Body of pancreas (tissue), 4 donors: Measurements from ENCODE around the gene CDK1. TPM values are rescaled to one million over a fixed set of nuclear protein-coding genes. Genes with fewer than 3 reads are reported as not detected.
"Not testable (repeated sequence)": the region's sequence is repeated elsewhere in the genome, so short reads cannot be mapped to it uniquely, and the experiment has no call there.

Source experiments
- ATAC-seq: fragments of 150-250 bp; one replicate; pipeline ENCODE4 v1.9.1; 2016
- DNase-seq, 4 donors: peaks; one replicate each; pipeline ENCODE4 v3.0.0-alpha.2; 2019
- H3K27ac ChIP-seq, 4 donors: fragments of 200-600 bp; sonication (generic); 1 replicate in 3 of 4; 2 replicates in 1 of 4; pipeline versions ENCODE4 v1.5.1 to v1.6.1; 2016 to 2019; ENCODE audit warnings: mild to moderate bottlenecking in 1 of 4, mixed read lengths in 1 of 4, moderate library complexity in 1 of 4
- H3K27me3 ChIP-seq, 2 donors: fragments of 200-600 bp; sonication (generic); one replicate each; pipeline ENCODE4 v1.6.0; 2016; ENCODE audit warnings: mild to moderate bottlenecking in 1 of 2
- H3K36me3 ChIP-seq, 2 donors: fragments of 200-600 bp; sonication (generic); replicated peaks in 1 of 2; 2 replicates each; pipeline ENCODE4 v1.5.1; 2016; ENCODE audit warnings: low read depth in 2 of 2; ENCODE audit not compliant: insufficient read depth in 1 of 2
- H3K4me1 ChIP-seq: fragments of 200-600 bp; sonication (generic); one replicate; pipeline ENCODE4 v1.6.0; 2016
- H3K4me3 ChIP-seq, 2 donors: fragments of 200-600 bp; sonication (generic); 1 replicate in 1 of 2; 2 replicates in 1 of 2; pipeline ENCODE4 v1.5.1; 2016 to 2019
- H3K9me3 ChIP-seq, 3 donors: fragments of 200-600 bp; sonication (generic); 1 replicate in 2 of 3; 2 replicates in 1 of 3; pipeline ENCODE4 v1.5.1; 2016
- POLR2A ChIP-seq, 3 donors: fragments of 450-650 bp; IDR thresholded peaks; one replicate each; pipeline ENCODE4 v1.6.1; 2016; ENCODE audit warnings: antibody characterized with exemption in 3 of 3, mild to moderate bottlenecking in 2 of 3
- WGBS, 2 donors: methylation state at CpG; one replicate each; pipeline ENCODE4 v1.1.5; 2017; 5-methylcytosine and 5-hydroxymethylcytosine counted together
- intact Hi-C: fragments of 100-400 bp; cut with DNase I; formaldehyde crosslinking; loops from one replicate; pipeline ENCODE4 v1.15.1; 2023
- total RNA-seq, 2 donors: library from RNA; depleted of rRNA; stranded (reverse); fragments of >200 nt; gene quantifications; one replicate each; pipeline ENCODE4 v1.1.0, GENCODE V29; 2016
- TF ChIP-seq, protein P1 (sequence below), 7 experiments: fragments of 450-650 bp in 4 of 7; fragments of 200-600 bp in 3 of 7; sonication (generic) in 3 of 7; IDR thresholded peaks; one replicate each; pipeline ENCODE4 v1.5.1; 2016 to 2019; ENCODE audit warnings: antibody characterized with exemption in 7 of 7

CDK1 gene
- total RNA-seq, 2 donors from 2014 or later: 0.66 TPM; not detected in 1

DNA sequence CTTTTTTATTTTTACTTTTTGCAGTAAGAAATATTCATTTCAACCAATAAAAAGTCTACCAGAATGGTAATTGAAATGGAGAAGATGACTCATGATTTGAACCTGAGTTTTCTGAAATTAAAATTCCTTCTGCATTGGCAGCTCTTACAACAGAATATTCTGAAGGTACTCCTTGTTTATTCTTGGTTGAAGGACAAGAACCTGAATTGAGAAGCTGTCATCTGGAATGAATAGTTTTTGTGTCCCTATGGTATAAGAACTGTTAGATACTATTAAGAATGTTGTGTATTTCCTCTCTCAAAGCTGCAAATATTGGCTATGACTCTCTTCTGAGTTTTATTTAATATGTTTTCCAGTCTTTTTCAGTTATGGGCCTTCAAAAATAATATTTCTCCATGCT, 56.1 kb downstream of the CDK1 start:
- Histone ChIP-seq H3K4me3 (no peak overlapping the region), H3K27ac (no peak overlapping the region), H3K4me1 (no peaks in the 10 kb centered on the region), H3K36me3 (no peaks in the 10 kb centered on the region), H3K27me3 (no peaks in the 10 kb centered on the region), H3K9me3 (no peaks in the 10 kb centered on the region)
- TF ChIP-seq, protein P1, sequence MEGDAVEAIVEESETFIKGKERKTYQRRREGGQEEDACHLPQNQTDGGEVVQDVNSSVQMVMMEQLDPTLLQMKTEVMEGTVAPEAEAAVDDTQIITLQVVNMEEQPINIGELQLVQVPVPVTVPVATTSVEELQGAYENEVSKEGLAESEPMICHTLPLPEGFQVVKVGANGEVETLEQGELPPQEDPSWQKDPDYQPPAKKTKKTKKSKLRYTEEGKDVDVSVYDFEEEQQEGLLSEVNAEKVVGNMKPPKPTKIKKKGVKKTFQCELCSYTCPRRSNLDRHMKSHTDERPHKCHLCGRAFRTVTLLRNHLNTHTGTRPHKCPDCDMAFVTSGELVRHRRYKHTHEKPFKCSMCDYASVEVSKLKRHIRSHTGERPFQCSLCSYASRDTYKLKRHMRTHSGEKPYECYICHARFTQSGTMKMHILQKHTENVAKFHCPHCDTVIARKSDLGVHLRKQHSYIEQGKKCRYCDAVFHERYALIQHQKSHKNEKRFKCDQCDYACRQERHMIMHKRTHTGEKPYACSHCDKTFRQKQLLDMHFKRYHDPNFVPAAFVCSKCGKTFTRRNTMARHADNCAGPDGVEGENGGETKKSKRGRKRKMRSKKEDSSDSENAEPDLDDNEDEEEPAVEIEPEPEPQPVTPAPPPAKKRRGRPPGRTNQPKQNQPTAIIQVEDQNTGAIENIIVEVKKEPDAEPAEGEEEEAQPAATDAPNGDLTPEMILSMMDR (IDR thresholded peaks at IDR 0.05): no peak
- TF ChIP-seq POLR2A (IDR thresholded peaks at IDR 0.05): no peak
- intact Hi-C loops: loop anchor here (10.0 kb wide), 1 partner anchor 430 kb away; no protein-coding TSS in a partner anchor
- ATAC-seq: no peak
- DNase-seq: no peak

DNA sequence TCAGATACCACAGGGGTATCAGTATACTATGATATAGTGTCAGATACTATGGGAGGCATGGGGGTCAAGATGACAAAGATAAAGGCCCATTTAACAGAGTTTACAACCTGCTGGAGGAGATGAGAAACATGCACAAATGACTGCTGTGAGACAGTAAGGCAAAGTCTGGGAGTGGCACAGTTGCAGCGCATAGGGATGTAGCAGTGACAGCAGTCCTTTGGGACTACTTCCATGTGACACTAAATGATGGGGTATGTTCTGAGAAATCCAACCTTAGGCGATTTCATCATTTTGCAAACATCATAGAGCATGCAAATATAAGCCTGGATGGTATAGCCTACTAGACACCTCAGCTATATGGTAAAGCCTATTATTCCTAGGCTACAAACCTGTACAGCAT, 56.8 kb downstream of the CDK1 start:
- DNase-seq (no peak), ATAC-seq (no peak)
- no peaks in the 10 kb centered on the region for H3K27me3 ChIP-seq
- H3K4me3 ChIP-seq: no peak overlapping the region
- intact Hi-C loops: loop anchor here (10.0 kb wide), 1 partner anchor 430 kb away; no protein-coding TSS in a partner anchor
- no peaks in the 10 kb centered on the region for H3K36me3 ChIP-seq
- TF ChIP-seq, protein P1 (IDR thresholded peaks at IDR 0.05): no peak
- no peak for TF ChIP-seq POLR2A (IDR thresholded peaks at IDR 0.05)
- no peaks in the 10 kb centered on the region for H3K4me1 ChIP-seq
- 69% methylated on average over 2 of the region's 2 CpGs for WGBS, 2 donors
- H3K27ac ChIP-seq: no peak overlapping the region
- H3K9me3 ChIP-seq: no peaks in the 10 kb centered on the region

DNA sequence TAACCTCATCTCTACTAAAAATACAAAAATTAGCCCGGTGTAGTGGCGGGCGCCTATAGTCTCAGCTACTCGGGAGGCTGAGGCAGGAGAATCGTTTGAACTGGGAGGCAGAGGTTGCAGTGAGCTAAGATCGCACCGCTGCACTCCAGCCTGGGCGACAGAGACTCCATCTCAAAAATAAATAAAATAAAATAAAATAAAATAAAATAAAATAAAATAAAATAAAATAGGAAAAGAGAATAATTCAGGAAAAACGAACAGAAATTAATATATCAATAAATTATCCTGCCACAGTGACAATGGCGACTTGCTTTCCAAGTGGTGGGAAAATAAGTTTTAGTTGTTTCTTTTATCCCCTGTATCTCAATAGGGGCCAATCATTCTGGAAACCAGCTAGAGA, 62.9 kb downstream of the CDK1 start:
- DNase-seq, H3K4me1 ChIP-seq, H3K4me3 ChIP-seq, H3K36me3 ChIP-seq, H3K27ac ChIP-seq, ATAC-seq, H3K27me3 ChIP-seq, H3K9me3 ChIP-seq, intact Hi-C loops: not testable (repeated sequence)
- WGBS, 2 donors: 89% methylated on average over 10 of the region's 10 CpGs

DNA sequence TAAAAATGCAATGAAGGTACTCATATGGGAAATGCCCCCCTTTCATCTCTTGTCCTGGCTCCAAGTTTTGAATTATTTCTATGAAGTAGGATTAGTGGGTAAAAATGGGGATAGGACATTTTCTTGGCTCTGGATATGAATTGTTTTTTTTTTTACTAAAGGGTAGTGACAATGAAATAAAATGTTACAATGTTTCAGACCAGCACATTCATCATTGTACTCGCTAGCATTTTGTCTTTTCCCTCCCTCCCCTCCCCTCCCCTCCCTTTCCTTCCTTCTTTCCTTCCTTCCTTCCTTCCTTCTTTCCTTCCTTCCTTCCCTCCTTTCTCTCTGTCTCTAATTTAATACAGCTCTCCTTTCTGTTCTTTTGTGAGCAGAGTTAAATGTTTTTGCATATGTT, 64.4 kb downstream of the CDK1 start:
- TF ChIP-seq POLR2A (IDR thresholded peaks at IDR 0.05): no peak
- TF ChIP-seq, protein P1 (IDR thresholded peaks at IDR 0.05): no peak
- H3K4me1 ChIP-seq: no peaks in the 10 kb centered on the region
- WGBS, 2 donors: 95 to 100% methylated on average over 1 of the region's 1 CpG
- no peaks in the 10 kb centered on the region for H3K27me3 ChIP-seq
- H3K4me3 ChIP-seq: no peak overlapping the region
- no peaks in the 10 kb centered on the region for H3K36me3 ChIP-seq
- H3K9me3 ChIP-seq: no peaks in the 10 kb centered on the region
- ATAC-seq: no peak
- H3K27ac ChIP-seq: no peak overlapping the region
- intact Hi-C loops: no loop called here
- no peak for DNase-seq

Other genes with a start within 250 kb of the CDK1 start
- gene RHOBTB1, start 165.7 kb downstream of the CDK1 start, total RNA-seq: 10 to 100 TPM in 1 of 2 donors, 1 to 10 TPM in 1; 5.9 to 12.2 TPM